TTC549 (cell line): ENCODE data around the gene SPRR4.
A peak's percentile ranks its signal among the peaks of the same experiment; 100 is the strongest.
"Not testable (repeated sequence)": the region's sequence is repeated elsewhere in the genome, so short reads cannot be mapped to it uniquely, and the experiment has no call there.

Experiments used
- FAIRE-seq: peaks from 2 replicates; lab custom pipeline; 2012; peaks lifted over from hg19 to GRCh38; lab: Jason Lieb, UNC

SPRR4 gene

GRCh38 chr1:152967201-152967600, 3.2 kb upstream of the SPRR4 start:
- FAIRE-seq: no peak

- FAIRE-seq: no peak
Measured at GRCh38 chr1:152968248-152968647, 2.2 kb upstream of the SPRR4 start.

GRCh38 chr1:152969036-152969435, 1.4 kb upstream of the SPRR4 start:
- no peak for FAIRE-seq

- FAIRE-seq: no peak
Measured at GRCh38 chr1:152972196-152972886, 1.9 kb downstream of the SPRR4 start.

- no peak for FAIRE-seq
Measured at GRCh38 chr1:152976688-152977087, 6.2 kb downstream of the SPRR4 start.

GRCh38 chr1:152977614-152978013, 7.2 kb downstream of the SPRR4 start:
- FAIRE-seq: no peak

- no peak for FAIRE-seq
Measured at GRCh38 chr1:152980676-152981075, 10.2 kb downstream of the SPRR4 start.

GRCh38 chr1:152981146-152981871, 10.9 kb downstream of the SPRR4 start:
- FAIRE-seq: no peak

- no peak for FAIRE-seq
Measured at GRCh38 chr1:152982076-152982475, 11.6 kb downstream of the SPRR4 start.

- FAIRE-seq: no peak
Measured at GRCh38 chr1:152983234-152983633, 12.8 kb downstream of the SPRR4 start.

- no peak for FAIRE-seq
Measured at GRCh38 chr1:152983743-152984142, 13.3 kb downstream of the SPRR4 start, which contains the start of gene SPRR1A. TSS of gene SPRR1A (plus strand) at chr1:152984081. CDS start at chr1:152985231, 1,150 bp downstream.

- FAIRE-seq: peak; percentile 93
Measured at GRCh38 chr1:152986578-152986977, 16.1 kb downstream of the SPRR4 start.

GRCh38 chr1:152993186-152993585, 22.7 kb downstream of the SPRR4 start:
- FAIRE-seq: no peak

GRCh38 chr1:152995842-152996241, 25.4 kb downstream of the SPRR4 start:
- peak; percentile 50 for FAIRE-seq

- no peak for FAIRE-seq
Measured at GRCh38 chr1:152996633-152997400, 26.4 kb downstream of the SPRR4 start.

- FAIRE-seq: no peak
Measured at GRCh38 chr1:152997901-152998300, 27.5 kb downstream of the SPRR4 start.

GRCh38 chr1:152998476-152998875, 28.0 kb downstream of the SPRR4 start:
- no peak for FAIRE-seq

GRCh38 chr1:152999818-153000217, 29.4 kb downstream of the SPRR4 start:
- no peak for FAIRE-seq

- FAIRE-seq: no peak
Measured at GRCh38 chr1:153000294-153000693, 29.8 kb downstream of the SPRR4 start.

- FAIRE-seq: no peak
Measured at GRCh38 chr1:153001382-153001781, 30.9 kb downstream of the SPRR4 start, which contains the start of gene SPRR3. TSS of gene SPRR3 (plus strand) at chr1:153001749. CDS start at chr1:153003021, 1,272 bp downstream.

GRCh38 chr1:153011235-153011758, 40.8 kb downstream of the SPRR4 start:
- FAIRE-seq: not testable (repeated sequence)

- FAIRE-seq: not testable (repeated sequence)
Measured at GRCh38 chr1:153021829-153022228, 51.4 kb downstream of the SPRR4 start.
